HepG2 (cell line): ENCODE results near the gene PCDHGB1. TPM values are rescaled to one million over a fixed set of nuclear protein-coding genes. Genes with fewer than 3 reads are reported as not detected.
A peak's percentile ranks its signal among the peaks of the same experiment; 100 is the strongest.

Source experiments
- CBX1 ChIP-seq: IDR thresholded peaks from one replicate; pipeline ENCODE4 v1.6.1; 2016; ENCODE audit warnings: antibody characterized with exemption, low read depth
- CBX2 ChIP-seq, 2 experiments: fragments of 200-600 bp in 1 of 2; sonication (generic); formaldehyde crosslinking in 1 of 2; IDR thresholded peaks; 2 replicates each; pipeline versions ENCODE4 v1.7.0 to v1.8.1; 2018 to 2022; ENCODE audit warnings: low read depth in 2 of 2, low read length in 1 of 2, mild to moderate bottlenecking in 1 of 2, missing genetic modification reagents in 1 of 2
- DNMT3B ChIP-seq: conservative IDR thresholded peaks from 2 replicates; pipeline ENCODE4 v1.6.1; 2016; ENCODE audit warnings: missing biosample characterization, control low read depth
- FOXA3 ChIP-seq: IDR thresholded peaks from 2 replicates; pipeline ENCODE4 v1.6.1; 2016; ENCODE audit warnings: missing genetic modification reagents, missing compliant biosample characterization
- KMT2B ChIP-seq: IDR thresholded peaks from 2 replicates; pipeline ENCODE4 v1.6.1; 2016; ENCODE audit warnings: missing genetic modification reagents, missing compliant biosample characterization
- MED1 ChIP-seq: sonication (generic); formaldehyde crosslinking; IDR thresholded peaks from 2 replicates; pipeline ENCODE4 v1.4.0; 2020; ENCODE audit warnings: missing genetic modification reagents
- MXI1 ChIP-seq: IDR thresholded peaks from 3 replicates; pipeline ENCODE4 v1.6.1; 2012; ENCODE audit warnings: low read depth, low read length, inconsistent platforms, borderline replicate concordance
- NR0B2 ChIP-seq: sonication (generic); formaldehyde crosslinking; IDR thresholded peaks from 2 replicates; pipeline ENCODE4 v1.4.0; 2020; ENCODE audit warnings: mild to moderate bottlenecking, missing genetic modification reagents
- RBAK ChIP-seq: sonication (generic); formaldehyde crosslinking; IDR thresholded peaks from 2 replicates; pipeline ENCODE4 v1.5.1; 2020; ENCODE audit warnings: mild to moderate bottlenecking, missing genetic modification reagents
- RNF219 ChIP-seq: sonication (generic); formaldehyde crosslinking; IDR thresholded peaks from 2 replicates; pipeline ENCODE4 v1.5.0; 2020; ENCODE audit warnings: mild to moderate bottlenecking, missing genetic modification reagents
- RXRB ChIP-seq: IDR thresholded peaks from 2 replicates; pipeline ENCODE4 v1.6.1; 2016; ENCODE audit warnings: borderline replicate concordance, missing genetic modification reagents, missing compliant biosample characterization
- SATB2 ChIP-seq: sonication (generic); formaldehyde crosslinking; IDR thresholded peaks from 2 replicates; pipeline ENCODE4 v1.5.0; 2020; ENCODE audit warnings: missing genetic modification reagents
- SETDB1 ChIP-seq: sonication (generic); formaldehyde crosslinking; IDR thresholded peaks from 2 replicates; pipeline ENCODE4 v1.5.1; 2020; ENCODE audit warnings: missing genetic modification reagents, mild to moderate bottlenecking, borderline replicate concordance
- SMARCC2 ChIP-seq: fragments of 450-650 bp; IDR thresholded peaks from 2 replicates; pipeline ENCODE4 v1.6.1; 2017; ENCODE audit warnings: antibody characterized with exemption, mild to moderate bottlenecking
- STAT5B ChIP-seq: sonication (generic); formaldehyde crosslinking; IDR thresholded peaks from 2 replicates; pipeline ENCODE4 v1.4.0; 2020; ENCODE audit warnings: missing genetic modification reagents
- ZBTB7A ChIP-seq: sonication (generic); formaldehyde crosslinking; IDR thresholded peaks from 2 replicates; pipeline ENCODE4 v1.8.0; 2022; ENCODE audit warnings: mild to moderate bottlenecking, missing genetic modification reagents
- ZFP41 ChIP-seq: sonication (generic); formaldehyde crosslinking; IDR thresholded peaks from 2 replicates; pipeline ENCODE4 v1.4.0; 2020; ENCODE audit warnings: mild to moderate bottlenecking, missing genetic modification reagents, borderline replicate concordance
- ZFYVE20 ChIP-seq: sonication (generic); formaldehyde crosslinking; IDR thresholded peaks from 2 replicates; pipeline ENCODE4 v1.8.0; 2023; ENCODE audit warnings: low read depth, mild to moderate bottlenecking, moderate library complexity, missing genetic modification reagents, borderline replicate concordance
- ZNF3 ChIP-seq: IDR thresholded peaks from 2 replicates; pipeline ENCODE4 v1.7.0; 2017; ENCODE audit warnings: inconsistent platforms
- ZNF441 ChIP-seq: sonication (generic); formaldehyde crosslinking; IDR thresholded peaks from 2 replicates; pipeline ENCODE4 v1.7.0; 2021; ENCODE audit warnings: missing genetic modification reagents, borderline replicate concordance
- ZNF562 ChIP-seq: sonication (generic); formaldehyde crosslinking; IDR thresholded peaks from 2 replicates; pipeline ENCODE4 v1.8.0; 2022; ENCODE audit warnings: missing genetic modification reagents, borderline replicate concordance
- ZNF567 ChIP-seq: sonication (generic); formaldehyde crosslinking; IDR thresholded peaks from 2 replicates; pipeline ENCODE4 v1.8.1; 2023; ENCODE audit warnings: mild to moderate bottlenecking, missing genetic modification reagents, borderline replicate concordance
- ZNF614 ChIP-seq: IDR thresholded peaks from 2 replicates; pipeline ENCODE4 v1.6.1; 2018; ENCODE audit warnings: missing biosample characterization, missing genetic modification reagents, inconsistent platforms, borderline replicate concordance
- ZNF788 ChIP-seq: sonication (generic); formaldehyde crosslinking; IDR thresholded peaks from 2 replicates; pipeline ENCODE4 v1.5.0; 2020; ENCODE audit warnings: mild to moderate bottlenecking, missing genetic modification reagents, borderline replicate concordance
- ZNF790 ChIP-seq: sonication (generic); formaldehyde crosslinking; IDR thresholded peaks from 2 replicates; pipeline ENCODE4 v1.8.0; 2022; ENCODE audit warnings: missing genetic modification reagents, mild to moderate bottlenecking, borderline replicate concordance
- ZNF850 ChIP-seq: sonication (generic); formaldehyde crosslinking; conservative IDR thresholded peaks from 2 replicates; pipeline ENCODE4 v1.9.0; 2021; ENCODE audit warnings: mild to moderate bottlenecking, missing genetic modification reagents
- polyA plus RNA-seq, 8 experiments: library from polyadenylated mRNA; depleted of rRNA in 3 of 8; stranded (reverse) in 7 of 8; unstranded in 1 of 8; fragments of >200 nt; fragmentation: Illumina TruSeq in 4 of 8; extraction: Trizol in 4 of 8; gene quantifications; 2 replicates each; pipeline versions ENCODE4 v1.2.1 to v1.2.3, GENCODE V29; 2011 to 2016; ENCODE audit warnings: low read depth in 4 of 8, missing spikeins in 1 of 8, mixed read lengths in 1 of 8; ENCODE audit not compliant: insufficient read depth in 1 of 8
- total RNA-seq, 5 experiments: library from RNA; depleted of rRNA; stranded (reverse); fragments of >200 nt; fragmentation: Illumina TruSeq; extraction: Trizol; gene quantifications; 2 replicates each; pipeline ENCODE4 v1.2.3, GENCODE V29; 2016; ENCODE audit warnings: low read depth in 1 of 5
- TF ChIP-seq, protein P1 (sequence below): sonication (generic); formaldehyde crosslinking; IDR thresholded peaks from 2 replicates; pipeline ENCODE4 v1.8.0; 2022; ENCODE audit warnings: missing genetic modification reagents, low read depth, mild to moderate bottlenecking, borderline replicate concordance

The PCDHGB1 gene
- total and polyA plus RNA-seq, 2 of the 13 experiments (the other 11 are each of a cell fraction or from before 2014, with no cell fraction given) = 1.0 to 2.6 TPM

- TF ChIP-seq ZNF614 (CRISPR knock-in tag) (no peak), RNF219 (CRISPR knock-in tag) (no peak), DNMT3B (peak; percentile 74; the same call in 1 of the 2 replicates), ZNF790 (CRISPR knock-in tag) (no peak), NR0B2 (CRISPR knock-in tag) (peak; percentile 16; the same call in 1 of the 2 replicates), ZFP41 (no peak), ZBTB7A (CRISPR knock-in tag) (no peak; the same call in 1 of the 2 replicates), SATB2 (CRISPR knock-in tag) (no peak), STAT5B (CRISPR knock-in tag) (no peak), SMARCC2 (no peak), RXRB (CRISPR knock-in tag) (0 out of 2 replicates have a peak, but pooled peaks have one; percentile 13), CBX2 (IDR thresholded peaks at IDR 0.05; ENCODE audit: low read depth, low read length) (no peak), CBX2 (CRISPR knock-in tag; IDR thresholded peaks at IDR 0.05; ENCODE audit: low read depth) (0 out of 2 replicates have a peak, but pooled peaks have one; percentile 70), ZNF788 (CRISPR knock-in tag) (peak; percentile 89; the same call in 1 of the 2 replicates), RBAK (no peak), ZNF441 (peak; percentile 43; the same call in 1 of the 2 replicates), ZNF567 (CRISPR knock-in tag) (peak; percentile 87), ZFYVE20 (CRISPR knock-in tag) (no peak), ZNF562 (no peak), KMT2B (CRISPR knock-in tag) (peak; percentile 77), MXI1 (peak; percentile 26; the same call in 1 of the 3 replicates), SETDB1 (CRISPR knock-in tag) (peak; percentile 76; the same call in 1 of the 2 replicates), CBX1 (peak; percentile 54), ZNF850 (peak; percentile 90), MED1 (peak; percentile 12; the same call in 1 of the 2 replicates), ZNF3 (0 out of 2 replicates have a peak, but pooled peaks have one; percentile 78), FOXA3 (CRISPR knock-in tag) (0 out of 2 replicates have a peak, but pooled peaks have one; percentile 26)
- TF ChIP-seq, protein P1, sequence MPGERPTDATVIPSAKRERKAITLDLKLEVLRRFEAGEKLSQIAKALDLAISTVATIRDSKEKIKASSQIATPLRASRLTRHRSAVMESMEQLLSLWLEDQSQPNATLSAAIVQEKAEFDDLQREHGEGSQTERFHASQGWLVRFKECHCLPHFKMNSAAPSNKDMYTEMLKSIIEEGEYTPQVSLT (CRISPR knock-in tag) = 0 out of 2 replicates have a peak, but pooled peaks have one; percentile 44
Observed at GRCh38 chr5:141320225-141321169, 29.4 kb upstream of the PCDHGB1 start, which contains the start of gene TAF7 (continued).
